KOPT-K1 (cell line): ENCODE results near the gene FAM131C.
"Not testable (repeated sequence)": the region's sequence is repeated elsewhere in the genome, so short reads cannot be mapped to it uniquely, and the experiment has no call there.

Experiments used
- H3K27ac ChIP-seq: fragments of 200-600 bp; sonication (generic); 2 replicates; pipeline ENCODE4 v1.5.1; 2016; ENCODE audit warnings: antibody characterized with exemption, mild to moderate bottlenecking, low read depth, low read length; ENCODE audit not compliant: poor library complexity, severe bottlenecking
- H3K36me3 ChIP-seq: fragments of 200-600 bp; sonication (generic); 2 replicates; pipeline ENCODE4 v1.5.1; 2017; ENCODE audit warnings: antibody characterized with exemption, mild to moderate bottlenecking, low read length, moderate library complexity; ENCODE audit not compliant: insufficient read depth
- H3K9me3 ChIP-seq: fragments of 200-600 bp; sonication (generic); 2 replicates; pipeline ENCODE4 v1.5.1; 2017; ENCODE audit warnings: antibody characterized with exemption, low read length, mild to moderate bottlenecking; ENCODE audit not compliant: insufficient read depth, poor library complexity, severe bottlenecking

Gene FAM131C

GRCh38 chr1:16063226-16063829 is 10.1 kb downstream of the FAM131C start:
- Histone ChIP-seq H3K36me3 (no peaks in the 10 kb centered on the region), H3K9me3 (no peaks in the 10 kb centered on the region), H3K27ac (no peak overlapping the region)

GRCh38 chr1:16062687-16063075 is 10.8 kb downstream of the FAM131C start:
- H3K36me3 ChIP-seq, H3K9me3 ChIP-seq, H3K27ac ChIP-seq: not testable (repeated sequence)

- not testable (repeated sequence) for H3K9me3 ChIP-seq, H3K27ac ChIP-seq, H3K36me3 ChIP-seq
Measured at GRCh38 chr1:16061989-16062686, 11.3 kb downstream of the FAM131C start.

- no peak overlapping the region for H3K27ac ChIP-seq
- H3K9me3 ChIP-seq: no peaks in the 10 kb centered on the region
- no peaks in the 10 kb centered on the region for H3K36me3 ChIP-seq
Measured at GRCh38 chr1:16061266-16061665, 12.2 kb downstream of the FAM131C start.

GRCh38 chr1:16058394-16059120 is 14.9 kb downstream of the FAM131C start:
- not testable (repeated sequence) for H3K9me3 ChIP-seq, H3K36me3 ChIP-seq

GRCh38 chr1:16057314-16057915 is 16.0 kb downstream of the FAM131C start:
- H3K27ac ChIP-seq, H3K36me3 ChIP-seq, H3K9me3 ChIP-seq: not testable (repeated sequence)

More at GRCh38 chr1:16058394-16059120, 14.9 kb downstream of the FAM131C start:
- not testable (repeated sequence) for H3K27ac ChIP-seq

GRCh38 chr1:16056521-16056912 is 16.9 kb downstream of the FAM131C start:
- H3K36me3 ChIP-seq: not testable (repeated sequence)

GRCh38 chr1:16055613-16056520 is 17.6 kb downstream of the FAM131C start:
- Histone ChIP-seq H3K27ac (no peak overlapping the region), H3K9me3 (no peaks in the 10 kb centered on the region)

More at GRCh38 chr1:16056521-16056912, 16.9 kb downstream of the FAM131C start:
- H3K9me3 ChIP-seq, H3K27ac ChIP-seq: not testable (repeated sequence)

GRCh38 chr1:16054598-16055540 is 18.6 kb downstream of the FAM131C start:
- Histone ChIP-seq H3K36me3 (no peaks in the 10 kb centered on the region), H3K27ac (no peak overlapping the region), H3K9me3 (no peaks in the 10 kb centered on the region)

More at GRCh38 chr1:16055613-16056520, 17.6 kb downstream of the FAM131C start:
- no peaks in the 10 kb centered on the region for H3K36me3 ChIP-seq

GRCh38 chr1:16053781-16054502 is 19.5 kb downstream of the FAM131C start:
- Histone ChIP-seq H3K27ac (no peak overlapping the region), H3K36me3 (no peaks in the 10 kb centered on the region), H3K9me3 (no peaks in the 10 kb centered on the region)

- H3K9me3 ChIP-seq, H3K36me3 ChIP-seq, H3K27ac ChIP-seq: not testable (repeated sequence)
Measured at GRCh38 chr1:16051949-16052348, 21.5 kb downstream of the FAM131C start.

GRCh38 chr1:16051039-16051438 is 22.4 kb downstream of the FAM131C start:
- Histone ChIP-seq H3K27ac (no peak overlapping the region), H3K36me3 (no peaks in the 10 kb centered on the region), H3K9me3 (no peaks in the 10 kb centered on the region)

GRCh38 chr1:16050328-16050727 is 23.1 kb downstream of the FAM131C start:
- no peaks in the 10 kb centered on the region for H3K36me3 ChIP-seq
- H3K9me3 ChIP-seq: no peaks in the 10 kb centered on the region

More at GRCh38 chr1:16050328-16050727, 23.1 kb downstream of the FAM131C start:
- H3K27ac ChIP-seq: no peak overlapping the region
